Chondrocyte (in vitro differentiated cells): Measurements from ENCODE around the gene RYR2. TPM values are rescaled to one million over a fixed set of nuclear protein-coding genes. Genes with fewer than 3 reads are reported as not detected.

Experiments used
- DNase-seq: peaks from one replicate; pipeline ENCODE4 v3.0.0; 2021; ENCODE audit warnings: mixed read lengths, low spot score
- H3K27ac Mint-ChIP-seq: one replicate; pipeline ENCODE4 v1.8.0; 2021; ENCODE audit warnings: mild to moderate bottlenecking, moderate library complexity, mixed read lengths; ENCODE audit not compliant: unreplicated experiment
- H3K27me3 Mint-ChIP-seq: 2 replicates; pipeline ENCODE4 v1.8.0; 2021; ENCODE audit warnings: low read depth, mixed read lengths
- H3K36me3 Mint-ChIP-seq: 2 replicates; pipeline ENCODE4 v1.8.0; 2021; ENCODE audit warnings: low read depth, mixed read lengths
- H3K4me1 Mint-ChIP-seq: 2 replicates; pipeline ENCODE4 v1.8.0; 2021; ENCODE audit warnings: low read depth, mild to moderate bottlenecking, mixed read lengths
- H3K4me3 Mint-ChIP-seq: one replicate; pipeline ENCODE4 v1.8.0; 2021; ENCODE audit warnings: mild to moderate bottlenecking, moderate library complexity, mixed read lengths; ENCODE audit not compliant: unreplicated experiment
- H3K9me3 Mint-ChIP-seq: 2 replicates; pipeline ENCODE4 v1.8.0; 2021; ENCODE audit warnings: low read depth, mixed read lengths
- CTCF ChIP-seq: fragments of 200-600 bp; sonication (generic); IDR thresholded peaks from 2 replicates; pipeline ENCODE4 v1.5.0; 2021; ENCODE audit warnings: antibody characterized with exemption, mild to moderate bottlenecking, moderate library complexity
- total RNA-seq: library from RNA; stranded (reverse); gene quantifications from 3 replicates; pipeline ENCODE4 v1.2.1, GENCODE V29; 2021

The RYR2 gene
- total RNA-seq, 1 donor from 2014 or later = 0.12 TPM

- no peak for DNase-seq
- no peaks in the 10 kb centered on the region for H3K4me1 Mint-ChIP-seq
- H3K36me3 Mint-ChIP-seq = no peaks in the 10 kb centered on the region
- H3K9me3 Mint-ChIP-seq = no peaks in the 10 kb centered on the region
- H3K27ac Mint-ChIP-seq = no peak overlapping the region
- peaks cover 25% of the 10 kb centered on the region for H3K27me3 Mint-ChIP-seq
- no peak for TF ChIP-seq CTCF
- no peak overlapping the region for H3K4me3 Mint-ChIP-seq
These were observed 23.9 kb downstream of the RYR2 start for GRCh38 chr1:237065903-237066302.

DNA sequence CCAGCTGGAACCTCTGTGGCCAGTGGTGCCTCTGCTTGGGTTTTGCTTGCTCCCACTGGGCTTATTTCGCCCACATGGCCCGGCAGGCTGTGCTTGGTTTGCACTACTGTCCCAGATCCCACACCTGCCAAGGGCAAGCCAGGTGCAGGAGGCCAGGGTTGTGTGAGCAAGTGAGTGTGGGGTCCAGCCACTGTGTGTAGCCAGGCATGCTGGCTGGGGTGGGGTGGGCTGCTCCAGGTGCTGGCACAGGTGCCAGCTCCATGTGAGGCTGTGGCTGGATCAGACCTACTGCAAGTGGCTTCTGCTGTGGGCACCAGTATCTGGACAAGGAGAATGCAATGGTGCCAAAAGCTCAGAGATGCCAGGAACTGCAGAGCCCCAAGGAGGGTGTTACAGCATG is 28.5 kb downstream of the RYR2 start:
- Mint-ChIP-seq H3K36me3 (no peaks in the 10 kb centered on the region), H3K9me3 (peaks cover 8% of the 10 kb centered on the region), H3K4me1 (no peaks in the 10 kb centered on the region), H3K27ac (no peak overlapping the region), H3K27me3 (peaks cover 15% of the 10 kb centered on the region), H3K4me3 (no peak overlapping the region)
- no peak for DNase-seq
- TF ChIP-seq CTCF = no peak

DNA sequence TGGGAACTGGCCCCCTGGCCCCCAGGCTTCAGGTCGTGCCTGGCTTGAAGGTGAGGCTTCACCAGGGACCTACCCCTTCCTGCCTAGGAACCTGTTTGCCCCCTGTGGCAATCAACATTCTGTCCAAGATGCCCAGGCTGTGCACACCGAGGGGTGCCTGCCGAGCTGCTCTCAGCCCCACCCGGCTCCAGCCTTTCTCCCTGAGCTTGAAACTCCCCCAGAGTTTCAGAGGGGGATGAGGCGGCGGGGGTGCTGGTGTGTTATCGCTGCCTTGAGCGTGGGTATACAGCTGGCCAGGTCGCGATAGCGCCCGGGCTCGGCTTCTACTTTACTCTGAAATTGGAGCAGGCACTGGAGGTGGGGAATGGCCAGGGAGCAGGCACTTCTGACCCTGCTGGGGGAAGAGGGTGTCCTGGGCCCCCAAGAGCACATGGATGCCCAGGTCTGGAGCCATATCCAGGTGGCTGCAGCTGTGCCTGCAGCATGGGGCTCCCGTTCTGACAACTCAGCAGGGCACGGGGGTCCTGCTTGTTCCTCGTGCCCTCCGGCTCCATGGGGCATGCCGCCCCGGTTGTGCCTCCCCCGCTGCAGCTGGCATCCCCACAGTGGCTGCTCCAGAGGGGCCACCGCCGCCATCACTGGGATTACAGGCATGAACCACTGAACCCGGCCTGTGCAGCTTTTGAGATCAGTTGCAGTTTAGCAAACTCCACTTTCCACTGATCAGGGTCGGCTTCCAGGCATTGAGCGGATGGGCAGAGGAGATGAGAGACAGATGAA is 29.8 kb downstream of the RYR2 start:
- Mint-ChIP-seq H3K27me3 (peaks cover 15% of the 10 kb centered on the region), H3K9me3 (peaks cover 8% of the 10 kb centered on the region), H3K4me1 (no peaks in the 10 kb centered on the region), H3K27ac (no peak overlapping the region), H3K36me3 (no peaks in the 10 kb centered on the region), H3K4me3 (no peak overlapping the region)
- TF ChIP-seq CTCF = no peak
- no peak for DNase-seq

- no peak for DNase-seq
- Mint-ChIP-seq H3K4me1 (no peaks in the 10 kb centered on the region), H3K4me3 (no peak overlapping the region), H3K9me3 (peaks cover 8% of the 10 kb centered on the region), H3K36me3 (no peaks in the 10 kb centered on the region), H3K27ac (no peak overlapping the region), H3K27me3 (no peaks in the 10 kb centered on the region)
- TF ChIP-seq CTCF = no peak
These were observed 32.6 kb downstream of the RYR2 start for GRCh38 chr1:237074371-237075117.

- Mint-ChIP-seq H3K9me3 (no peaks in the 10 kb centered on the region), H3K4me3 (no peak overlapping the region), H3K27me3 (peaks cover 11% of the 10 kb centered on the region), H3K36me3 (no peaks in the 10 kb centered on the region), H3K4me1 (no peaks in the 10 kb centered on the region), H3K27ac (no peak overlapping the region)
- DNase-seq = no peak
- no peak for TF ChIP-seq CTCF
These were observed 42.5 kb downstream of the RYR2 start for GRCh38 chr1:237084341-237085077.
